GM19467 (cell line): Measurements from ENCODE around the gene ACVRL1.

Source experiments
- ATAC-seq: cut with Tn5 transposase; IDR thresholded peaks from one replicate; pipeline ENCODE4 v1.9.1; 2021; ENCODE audit warnings: mild to moderate bottlenecking, moderate library complexity; ENCODE audit not compliant: unreplicated experiment

ACVRL1 gene

DNA sequence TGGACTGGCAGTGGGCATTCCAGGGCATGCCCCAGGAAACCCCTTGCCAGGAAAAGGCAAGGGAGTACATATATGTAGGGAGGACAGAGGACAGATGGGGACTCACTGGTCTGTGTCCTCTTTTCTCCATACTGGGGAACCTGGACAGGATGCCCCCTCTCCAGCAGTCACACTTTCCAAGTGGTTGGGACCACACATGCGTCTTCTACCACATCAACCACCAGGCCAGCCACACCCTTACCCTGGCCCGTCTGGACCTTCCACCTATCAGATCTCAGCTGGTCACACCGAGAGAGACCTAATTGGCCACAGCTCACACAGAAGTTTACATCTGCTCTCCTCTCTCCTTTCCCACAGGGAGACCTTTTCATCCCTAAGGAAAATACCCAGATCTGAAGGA lies 11.1 kb upstream of the ACVRL1 start:
- ATAC-seq, result no peak

DNA sequence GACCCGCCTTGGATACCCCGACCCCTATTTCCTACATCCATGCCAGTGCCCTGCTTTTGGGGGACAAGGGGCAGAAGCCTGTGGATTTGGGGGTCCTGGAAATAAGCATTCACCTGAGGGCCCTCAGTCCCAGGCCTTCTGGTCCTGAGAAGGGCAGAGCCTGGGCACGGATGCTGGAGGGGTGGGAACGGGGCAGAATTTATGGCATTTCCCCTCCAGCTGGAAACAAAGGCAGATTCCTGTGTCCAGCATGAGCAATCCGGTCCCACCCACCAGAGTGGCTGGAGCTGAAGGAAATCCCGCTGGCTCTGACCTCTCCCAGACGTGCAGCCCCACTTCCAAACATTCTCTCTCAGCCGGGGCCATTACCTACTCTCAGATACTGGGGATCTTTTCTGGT lies 10.1 kb upstream of the ACVRL1 start:
- ATAC-seq, result no peak

DNA sequence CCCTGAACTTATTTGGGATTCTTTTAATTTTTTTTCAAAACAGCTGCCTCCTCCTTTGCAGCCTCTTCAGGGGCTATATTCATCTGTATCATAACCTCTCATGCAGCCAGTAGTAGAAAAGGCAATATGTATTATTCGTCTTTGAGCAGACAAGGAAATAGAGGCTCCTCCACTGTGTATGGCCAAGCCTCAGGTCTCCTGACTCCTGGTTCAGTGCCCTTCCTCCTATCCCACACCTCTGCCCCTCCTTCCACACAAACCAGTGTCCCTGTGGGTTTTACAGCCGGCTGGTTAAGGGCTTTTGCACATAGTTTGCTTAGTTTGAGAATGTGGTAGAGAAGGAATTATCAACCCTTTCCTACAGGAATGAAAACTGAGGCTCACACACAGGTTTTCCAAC lies 8.8 kb upstream of the ACVRL1 start:
- ATAC-seq, result no peak

DNA sequence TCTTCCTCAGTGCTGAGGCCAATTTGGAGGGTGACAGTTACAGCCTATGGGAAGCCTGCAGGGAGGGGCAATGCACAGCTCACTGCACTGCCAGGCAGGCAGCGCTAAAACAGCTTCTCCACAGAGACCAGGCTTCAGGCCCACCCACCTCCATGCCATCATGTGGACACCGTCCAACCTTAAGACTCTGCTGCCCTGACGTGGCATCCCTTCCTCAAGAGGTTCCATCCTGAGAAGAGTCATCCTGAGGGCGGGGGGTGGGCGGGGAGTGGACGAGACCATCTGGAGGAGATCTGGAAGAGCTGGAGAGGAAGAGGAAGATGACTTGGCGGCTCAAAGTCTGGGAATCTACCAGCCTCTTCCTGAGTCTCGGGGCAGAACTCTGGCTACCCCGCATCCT lies 8.4 kb upstream of the ACVRL1 start:
- ATAC-seq, result no peak

DNA sequence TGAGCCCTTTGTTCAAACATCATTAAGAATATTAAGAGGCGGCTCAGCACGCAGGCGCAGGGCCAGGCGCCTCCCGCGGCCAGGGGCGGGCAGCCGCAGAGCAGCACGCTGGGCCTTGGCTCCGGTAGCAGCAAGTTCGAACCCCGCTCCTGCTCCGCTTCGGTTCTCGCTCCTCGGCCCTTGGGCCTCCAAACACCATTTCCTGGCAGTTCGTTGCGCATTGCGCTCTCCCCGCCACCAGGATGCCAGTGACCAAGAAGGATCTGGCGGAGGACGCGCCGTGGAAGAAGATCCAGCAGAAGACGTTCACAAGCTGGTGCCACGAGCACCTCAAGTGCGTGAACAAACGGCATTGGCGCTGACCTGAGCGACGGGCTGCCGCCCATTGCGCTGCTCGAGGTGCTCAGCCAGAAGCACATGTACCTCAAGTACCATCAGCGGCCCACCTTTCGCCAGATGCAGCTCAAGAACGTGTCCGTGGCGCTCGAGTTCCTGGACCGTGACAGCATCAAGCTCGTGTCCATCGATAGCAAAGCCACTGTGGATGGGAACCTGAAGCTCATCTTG lies 6.9 kb upstream of the ACVRL1 start:
- no peak for ATAC-seq

DNA sequence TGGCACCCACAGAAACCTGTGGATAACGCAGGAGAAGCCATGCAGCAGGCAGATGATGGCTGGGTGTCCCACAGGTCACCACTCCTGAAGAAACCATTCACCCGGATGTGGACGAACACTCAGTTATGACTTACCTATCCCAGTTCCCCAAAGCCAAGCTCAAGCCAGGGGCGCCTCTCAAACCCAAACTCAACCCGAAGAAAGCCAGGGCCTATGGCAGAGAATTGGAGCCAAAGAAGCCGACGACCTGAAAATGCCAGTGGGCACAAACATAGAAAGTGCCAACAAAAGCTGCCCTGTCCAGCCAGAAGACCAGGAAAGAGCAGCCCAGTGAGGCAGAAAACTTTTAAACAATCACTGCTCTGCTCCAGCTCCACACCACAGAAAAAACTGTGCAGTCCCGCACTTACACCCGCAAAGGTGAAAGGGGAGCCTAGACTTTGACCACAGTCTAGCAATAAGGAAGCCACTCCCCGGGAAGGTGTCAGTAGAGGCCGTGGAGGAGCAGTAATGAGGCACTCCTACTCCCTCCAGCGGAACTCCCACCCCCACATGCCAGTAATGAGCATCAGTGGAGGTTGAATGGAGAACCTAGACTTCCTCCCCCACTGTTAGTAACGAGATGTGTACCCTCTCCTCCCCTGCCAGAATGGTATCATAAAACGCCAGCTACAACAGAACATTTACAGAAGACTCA lies 6.0 kb upstream of the ACVRL1 start:
- ATAC-seq, result no peak

DNA sequence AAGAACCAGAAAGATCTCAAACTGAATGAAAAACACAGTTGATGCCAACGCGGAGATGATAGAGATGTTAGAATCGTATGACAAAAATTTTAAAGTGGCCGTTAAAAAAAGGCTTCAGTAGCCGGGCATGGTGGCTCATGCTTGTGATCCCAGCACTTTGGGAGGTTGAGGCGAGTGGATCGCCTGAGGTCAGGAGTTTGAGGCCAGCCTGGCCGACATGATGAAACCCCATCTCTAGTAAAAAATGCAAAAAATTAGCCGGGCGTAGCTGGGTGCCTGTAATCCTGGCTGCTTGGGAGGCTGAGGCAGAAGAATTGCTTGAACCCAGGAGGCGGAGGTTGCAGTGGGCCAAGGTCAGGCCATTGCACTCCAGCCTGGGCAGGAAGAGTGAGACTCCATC lies 5.4 kb upstream of the ACVRL1 start:
- ATAC-seq, result no peak

DNA sequence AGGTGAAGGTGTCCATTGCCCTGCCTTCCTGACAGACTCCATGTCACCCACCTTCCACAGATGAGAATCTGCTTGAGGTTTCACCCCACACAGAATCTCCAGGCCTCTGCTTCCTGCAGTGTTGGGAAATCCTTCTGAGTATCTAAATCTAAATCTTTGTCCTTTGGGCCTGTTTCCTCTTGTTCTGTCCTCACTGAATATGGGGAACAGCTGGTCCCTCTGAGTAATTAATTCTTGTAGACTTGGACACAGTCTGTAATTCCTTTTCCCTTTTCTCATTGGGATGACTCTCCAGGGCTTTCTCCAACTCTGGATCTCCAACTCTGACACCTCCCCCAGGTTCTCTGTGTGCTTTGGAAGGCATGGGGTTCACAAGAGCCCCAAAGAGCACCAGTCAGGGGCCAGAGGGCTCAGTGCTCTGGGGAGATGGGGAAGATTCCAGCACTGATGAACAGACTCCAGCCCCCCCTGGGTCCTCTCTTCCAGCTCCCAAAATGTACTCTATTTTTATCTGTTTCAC lies 2.3 kb upstream of the ACVRL1 start:
- ATAC-seq, result no peak

DNA sequence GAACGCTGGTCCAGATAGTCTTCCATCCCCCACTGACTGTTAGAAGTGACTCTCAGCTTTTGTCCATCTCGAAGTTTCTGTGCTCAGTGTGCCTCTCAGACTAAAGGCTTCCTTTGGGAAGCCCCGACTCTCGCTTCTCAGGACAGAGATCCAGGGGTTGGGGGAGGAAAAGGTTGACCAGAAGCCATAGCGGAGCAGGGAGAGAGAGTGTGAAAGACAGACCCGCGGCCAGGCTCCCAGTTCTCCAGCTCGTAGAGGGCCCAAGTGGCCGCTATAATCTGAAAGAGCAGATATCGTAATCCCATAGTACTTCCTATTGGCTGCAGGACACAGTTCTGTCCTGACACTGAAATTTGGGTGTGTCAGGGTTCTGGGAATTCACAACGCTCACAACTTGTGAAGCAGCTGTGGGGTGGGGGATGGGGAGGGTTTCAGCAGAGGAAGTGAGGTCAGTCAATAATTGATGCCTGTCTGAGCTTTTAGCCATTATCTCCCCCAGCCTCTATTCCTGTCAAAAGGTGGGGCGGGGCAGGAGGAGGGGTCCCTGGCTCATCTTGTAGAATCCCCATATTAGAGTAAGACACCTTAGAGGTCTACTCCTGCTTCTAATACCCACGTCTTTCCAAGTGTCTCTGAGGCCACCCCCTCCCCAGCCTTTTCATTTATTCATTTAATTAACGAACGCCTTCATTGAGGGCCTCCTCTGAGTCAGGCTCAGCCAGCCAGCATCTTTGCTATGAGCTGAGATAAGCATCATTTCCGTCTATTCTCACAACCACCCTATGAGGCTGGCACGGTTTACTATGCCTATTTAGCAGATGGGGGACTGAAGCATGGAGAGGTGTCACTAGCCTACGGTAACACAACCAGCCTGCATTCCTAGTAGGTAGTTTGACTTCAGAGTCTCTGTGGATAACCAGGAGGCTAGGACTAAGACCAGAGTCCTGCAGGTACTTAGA lies 1.6 kb upstream of the ACVRL1 start:
- no peak for ATAC-seq

DNA sequence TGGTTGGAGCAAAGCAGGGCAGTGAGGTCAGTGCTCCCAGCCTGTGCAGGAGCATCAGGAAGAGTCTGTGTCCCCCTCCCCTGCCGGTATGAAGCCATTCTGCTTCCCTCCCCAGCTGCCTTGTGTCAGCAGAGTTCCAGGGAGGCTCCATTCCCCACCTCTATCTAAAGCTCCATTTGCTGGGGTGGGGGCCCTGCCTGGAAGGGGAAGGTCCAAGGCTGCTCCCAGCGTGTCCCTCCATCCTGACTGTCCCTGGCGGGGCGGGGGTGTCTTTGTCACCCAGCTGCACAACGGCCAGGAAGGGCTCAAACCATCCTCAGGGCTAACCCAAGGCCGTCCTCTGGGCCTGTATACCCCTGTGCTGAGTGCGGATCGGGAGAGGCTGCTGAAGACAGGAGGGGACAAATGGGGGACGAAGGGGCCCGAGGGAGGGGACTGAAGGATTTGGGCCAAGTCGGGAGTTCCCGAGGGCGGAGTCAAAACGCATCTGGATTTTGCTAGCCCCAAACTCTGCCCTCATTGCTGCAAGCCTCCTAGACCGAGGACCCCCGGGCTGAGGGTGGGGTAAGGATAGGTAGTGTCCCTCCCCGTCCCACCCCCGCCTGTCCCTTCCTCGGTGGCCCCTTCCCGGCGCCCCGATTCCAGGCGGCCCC lies 748 bp upstream of the ACVRL1 start:
- no peak for ATAC-seq

DNA sequence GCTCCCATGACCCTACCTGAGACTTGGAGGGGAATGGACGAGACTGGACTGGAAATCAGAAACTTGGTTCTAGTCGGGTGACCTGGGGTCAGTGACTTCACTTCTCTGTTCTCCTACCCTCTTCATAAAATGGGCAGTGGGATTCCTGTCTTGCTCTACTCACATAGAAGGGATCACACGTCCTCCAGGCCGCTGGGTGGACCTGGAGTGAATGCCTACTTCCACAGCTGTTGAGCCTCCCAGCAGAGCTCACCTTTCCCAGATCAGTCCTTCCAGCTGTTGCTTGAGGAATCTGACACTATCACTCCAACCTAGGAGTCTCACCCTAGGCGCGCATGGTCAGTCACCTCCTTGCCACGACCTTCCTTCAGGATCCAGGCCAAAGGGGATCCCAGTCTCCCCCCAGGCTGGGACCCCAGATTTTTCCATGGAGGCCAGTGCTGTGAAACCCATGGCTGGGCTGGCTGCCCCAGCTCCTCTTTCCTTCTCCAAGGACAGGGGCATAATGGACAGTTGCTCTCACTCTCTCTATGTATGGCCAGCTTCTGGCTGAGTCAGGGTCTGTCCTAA lies 637 bp downstream of the ACVRL1 start:
- ATAC-seq, result no peak

DNA sequence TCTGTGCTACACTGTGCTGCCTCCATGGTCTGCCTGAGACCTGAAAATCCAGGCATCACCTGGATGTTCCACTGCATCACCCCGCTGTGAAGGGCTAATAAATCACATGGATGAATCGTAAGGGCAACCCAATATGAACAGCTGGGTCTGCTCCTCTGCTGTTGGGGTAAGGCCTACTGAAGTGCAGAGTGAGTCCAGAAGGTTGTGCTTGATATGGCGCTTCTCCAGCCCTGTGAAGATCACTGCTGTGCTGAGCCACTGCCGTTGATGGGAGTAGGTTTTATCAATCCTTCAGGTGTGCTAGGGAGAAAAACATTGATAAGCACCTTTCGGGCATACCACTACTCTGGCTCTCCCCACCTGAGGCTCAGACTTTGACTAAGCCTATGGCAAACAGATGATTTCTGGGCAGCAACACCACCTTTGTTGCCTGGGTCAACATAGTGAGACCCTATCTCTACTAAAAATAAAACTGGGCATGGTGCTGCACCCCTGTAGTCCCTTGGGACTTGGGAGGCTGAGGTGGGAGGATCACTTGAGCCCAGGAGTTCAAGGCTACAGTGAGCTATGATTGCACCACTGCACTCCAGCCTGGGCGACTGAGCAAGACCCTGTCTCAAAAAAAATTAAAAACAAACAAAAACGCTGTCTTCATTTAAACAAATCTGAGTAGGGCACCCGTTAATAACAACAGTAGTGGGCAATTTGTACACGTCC lies 1.7 kb downstream of the ACVRL1 start:
- no peak for ATAC-seq

DNA sequence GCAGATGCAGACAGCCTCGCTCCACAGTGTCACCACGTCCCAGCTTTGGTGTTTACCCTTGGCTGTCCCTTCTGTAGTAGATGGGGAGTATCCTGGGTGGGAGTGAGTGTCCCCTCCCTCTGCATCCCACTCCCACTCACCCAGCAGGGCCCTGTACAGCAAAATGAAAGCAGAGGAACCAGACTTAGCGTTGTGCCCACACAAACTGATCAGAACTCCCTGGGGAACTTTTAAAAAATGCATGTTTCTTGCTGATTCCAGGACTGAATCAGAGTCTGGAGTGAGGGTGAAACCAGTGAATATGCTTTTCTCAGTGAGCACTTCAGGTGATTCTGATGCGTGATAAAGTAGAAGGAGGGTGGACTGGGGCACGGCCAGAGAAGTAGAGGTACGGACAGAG lies 2.9 kb downstream of the ACVRL1 start:
- no peak for ATAC-seq

DNA sequence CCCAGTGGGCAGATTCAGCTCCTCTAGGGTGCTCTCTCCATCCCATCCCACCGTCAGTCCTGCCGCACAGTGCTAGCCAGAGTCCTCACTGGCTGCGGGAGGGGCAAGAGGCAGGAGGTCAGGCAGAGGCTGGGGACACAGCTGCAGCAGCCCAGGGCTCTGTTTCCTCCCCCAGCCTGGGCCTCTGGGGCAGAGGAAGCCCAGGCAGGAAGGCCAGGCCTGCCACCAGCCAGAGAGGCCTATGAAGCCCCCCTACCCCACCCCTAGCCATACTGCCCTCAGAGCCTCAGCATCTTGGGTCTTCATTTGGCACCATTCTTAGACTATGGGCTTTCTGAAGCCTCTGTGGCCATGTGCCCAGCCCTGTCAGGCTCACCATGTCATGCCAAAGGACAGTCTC lies 3.4 kb downstream of the ACVRL1 start:
- no peak for ATAC-seq

DNA sequence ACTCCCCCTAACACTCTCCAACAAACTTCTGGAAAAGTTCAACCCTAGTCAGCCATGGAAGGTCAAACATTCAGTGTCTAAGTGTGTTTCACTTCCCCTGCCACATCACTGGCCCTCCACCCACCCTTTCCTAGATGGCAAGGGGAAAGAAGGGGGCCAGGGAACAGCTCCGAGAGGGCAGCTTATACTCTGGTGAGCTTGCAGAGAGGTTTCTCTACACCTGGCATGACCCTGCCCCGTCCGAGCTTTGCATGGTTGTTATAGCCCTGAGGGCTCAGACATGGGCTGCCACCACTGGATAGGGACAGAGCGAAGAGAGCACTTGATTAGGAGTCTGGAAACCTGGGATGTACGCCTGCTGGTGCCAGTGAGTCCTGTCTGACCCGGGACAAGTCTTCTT lies 4.0 kb downstream of the ACVRL1 start:
- ATAC-seq, result no peak

DNA sequence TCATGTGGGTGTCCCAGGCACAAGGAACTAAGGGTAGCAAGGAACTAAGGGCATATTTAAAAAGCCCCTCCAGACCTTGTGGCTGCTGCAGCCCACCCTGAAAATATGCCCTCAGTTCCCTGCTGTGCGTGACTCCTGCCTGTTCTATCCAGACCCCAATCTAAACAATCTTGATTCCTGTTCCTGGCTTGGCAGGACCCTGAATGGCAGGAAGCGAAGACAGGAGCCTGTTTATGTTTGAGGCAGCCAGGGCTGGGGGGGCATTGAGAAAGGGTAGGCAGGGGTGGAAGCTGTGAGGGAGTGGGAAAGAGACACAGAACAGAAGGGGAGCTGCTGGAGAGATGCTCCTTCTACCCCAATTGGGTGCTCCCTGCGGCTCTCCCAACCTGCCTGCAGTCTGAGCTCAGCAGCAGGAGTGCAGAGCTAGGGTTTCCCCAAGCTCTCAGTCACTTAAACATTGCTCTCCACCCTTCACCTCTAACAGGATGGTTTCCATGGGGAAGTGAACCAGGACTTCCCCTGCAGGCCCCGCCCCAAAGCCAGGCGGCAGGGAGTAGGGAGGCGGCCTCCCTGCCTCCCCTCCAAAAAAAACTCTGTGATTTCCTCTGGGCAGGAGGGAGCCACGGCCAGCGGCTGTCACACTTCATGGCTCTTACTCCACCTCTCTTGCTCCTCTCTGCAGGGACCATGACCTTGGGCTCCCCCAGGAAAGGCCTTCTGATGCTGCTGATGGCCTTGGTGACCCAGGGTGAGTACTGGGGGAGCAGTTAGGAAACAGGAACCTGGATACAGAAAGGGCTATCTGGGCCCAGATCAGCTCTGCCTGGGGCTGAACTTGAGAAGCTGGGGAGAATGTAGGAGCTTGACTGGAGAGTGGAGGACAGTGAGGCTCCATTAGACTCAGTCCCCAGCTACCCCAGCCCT lies 4.7 kb downstream of the ACVRL1 start:
- no peak for ATAC-seq

DNA sequence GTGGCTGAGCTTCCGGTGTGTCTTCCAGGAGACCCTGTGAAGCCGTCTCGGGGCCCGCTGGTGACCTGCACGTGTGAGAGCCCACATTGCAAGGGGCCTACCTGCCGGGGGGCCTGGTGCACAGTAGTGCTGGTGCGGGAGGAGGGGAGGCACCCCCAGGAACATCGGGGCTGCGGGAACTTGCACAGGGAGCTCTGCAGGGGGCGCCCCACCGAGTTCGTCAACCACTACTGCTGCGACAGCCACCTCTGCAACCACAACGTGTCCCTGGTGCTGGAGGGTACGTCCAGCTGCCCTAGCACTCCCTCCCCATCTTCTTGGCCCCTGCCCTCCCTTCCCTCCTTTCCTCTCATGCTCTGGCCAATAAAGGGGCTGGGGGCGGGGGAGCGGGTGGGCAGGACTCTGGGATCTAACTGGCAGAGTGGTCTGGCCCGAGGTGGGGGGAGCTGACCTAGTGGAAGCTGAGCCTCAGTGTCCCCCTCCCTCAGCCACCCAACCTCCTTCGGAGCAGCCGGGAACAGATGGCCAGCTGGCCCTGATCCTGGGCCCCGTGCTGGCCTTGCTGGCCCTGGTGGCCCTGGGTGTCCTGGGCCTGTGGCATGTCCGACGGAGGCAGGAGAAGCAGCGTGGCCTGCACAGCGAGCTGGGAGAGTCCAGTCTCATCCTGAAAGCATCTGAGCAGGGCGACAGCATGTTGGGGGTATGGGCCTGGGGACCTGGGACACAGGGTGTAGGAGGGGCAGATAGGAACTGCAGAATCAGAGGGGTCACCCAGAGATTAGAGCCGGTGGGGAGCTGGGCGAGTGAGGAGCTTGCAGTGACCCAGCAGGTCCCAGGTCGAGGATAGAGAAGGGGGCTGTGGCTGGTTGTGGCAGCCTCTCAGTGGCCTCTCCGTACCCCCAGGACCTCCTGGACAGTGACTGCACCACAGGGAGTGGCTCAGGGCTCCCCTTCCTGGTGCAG lies 6.0 kb downstream of the ACVRL1 start:
- no peak for ATAC-seq
